HFFc6 (cell line): Measurements from ENCODE around the gene REN. TPM values are rescaled to one million over a fixed set of nuclear protein-coding genes. Genes with fewer than 3 reads are reported as not detected.

ENCODE experiments used
- DNase-seq: peaks from one replicate; pipeline ENCODE4 v3.0.0-alpha.2; 2018
- H3K27ac Mint-ChIP-seq: 2 replicates; pipeline ENCODE4 v1.8.0; 2020; ENCODE audit warnings: mild to moderate bottlenecking, mixed read lengths
- H3K27me3 Mint-ChIP-seq: 2 replicates; pipeline ENCODE4 v1.8.0; 2021; ENCODE audit warnings: mild to moderate bottlenecking, moderate library complexity, mixed read lengths; ENCODE audit not compliant: insufficient read depth
- H3K36me3 Mint-ChIP-seq: 2 replicates; pipeline ENCODE4 v1.8.0; 2021; ENCODE audit warnings: low read depth, mixed read lengths
- H3K4me1 Mint-ChIP-seq: 2 replicates; pipeline ENCODE4 v1.8.0; 2020; ENCODE audit warnings: low read depth, mixed read lengths
- H3K4me3 Mint-ChIP-seq: 2 replicates; pipeline ENCODE4 v1.8.0; 2020; ENCODE audit warnings: mild to moderate bottlenecking, moderate library complexity, mixed read lengths
- H3K9me3 Mint-ChIP-seq: 2 replicates; pipeline ENCODE4 v1.8.0; 2020; ENCODE audit warnings: mild to moderate bottlenecking, mixed read lengths
- CTCF ChIP-seq: fragments of 200-600 bp; sonication (generic); IDR thresholded peaks from 2 replicates; pipeline ENCODE4 v1.5.0; 2021; ENCODE audit warnings: antibody characterized with exemption, mild to moderate bottlenecking
- long read RNA-seq: library from polyadenylated mRNA; unstranded; transcript quantifications from one replicate; pipeline ENCODE4 v2.0.0, GENCODE V29; 2019
- total RNA-seq, 6 experiments: library from RNA; stranded (reverse); fragmentation: NEBNext Ultra II Directional; extraction: Animal tissue kit (Norgen Biotek cat#: 25700); gene quantifications; 2 replicates in 1 of 6; 3 replicates in 5 of 6; pipeline ENCODE4 v1.2.3, GENCODE V29; 2021

Gene REN
- total RNA-seq, result under 1 TPM in 5 of 6 experiments, not detected in 1; 0.17 to 0.39 (median 0.34) TPM
- long read RNA-seq, result 0 reads

- Mint-ChIP-seq H3K27ac (no peak within 1 kb of the TSS), H3K4me3 (no peak within 1 kb of the TSS), H3K27me3 (no peaks in the 10 kb centered on the region; the same call in none of the 2 replicates), H3K9me3 (peaks cover 13% of the 10 kb centered on the region; the same call in 1 of the 2 replicates), H3K4me1 (peaks cover 26% of the 10 kb centered on the region), H3K36me3 (peaks cover 18% of the 10 kb centered on the region; the same call in 1 of the 2 replicates)
- DNase-seq, result no peak
- no peak for TF ChIP-seq CTCF
Observed at GRCh38 chr1:204166219-204166618, at the start of gene REN. Gene REN, minus strand, starts transcription at chr1:204166337. Its CDS starts 44 bp downstream, at chr1:204166293.

- peak; percentile 83 for TF ChIP-seq CTCF
- peak within 1 kb of the TSS; percentile 71 for H3K4me3 Mint-ChIP-seq
- no peaks in the 10 kb centered on the region for H3K36me3 Mint-ChIP-seq
- H3K27me3 Mint-ChIP-seq, result peaks cover 4% of the 10 kb centered on the region
- H3K27ac Mint-ChIP-seq, result no peak within 1 kb of the TSS
- DNase-seq, result peak; percentile 87
- peaks cover 6% of the 10 kb centered on the region for H3K4me1 Mint-ChIP-seq
- H3K9me3 Mint-ChIP-seq, result no peaks in the 10 kb centered on the region
Observed at GRCh38 chr1:204213668-204214662, 47.8 kb upstream of the REN start, which contains the start of gene GOLT1A. Gene GOLT1A, minus strand, starts transcription at chr1:204213988. Its CDS starts 82 bp downstream, at chr1:204213906.

- H3K27ac Mint-ChIP-seq, result no peak overlapping the region
- TF ChIP-seq CTCF, result no peak
- H3K9me3 Mint-ChIP-seq, result no peaks in the 10 kb centered on the region
- no peak overlapping the region for H3K4me3 Mint-ChIP-seq
- no peaks in the 10 kb centered on the region for H3K36me3 Mint-ChIP-seq
- no peak for DNase-seq
- H3K27me3 Mint-ChIP-seq, result peaks cover 2% of the 10 kb centered on the region; the same call in 1 of the 2 replicates
- H3K4me1 Mint-ChIP-seq, result peaks cover 8% of the 10 kb centered on the region
Observed at GRCh38 chr1:204212715-204213114, 46.6 kb upstream of the REN start.

GRCh38 chr1:204211046-204211445 lies 44.9 kb upstream of the REN start:
- Mint-ChIP-seq H3K27ac (no peak overlapping the region), H3K36me3 (no peaks in the 10 kb centered on the region), H3K4me1 (peaks cover 25% of the 10 kb centered on the region), H3K27me3 (peaks cover 2% of the 10 kb centered on the region; the same call in 1 of the 2 replicates), H3K9me3 (no peaks in the 10 kb centered on the region), H3K4me3 (no peak overlapping the region)
- no peak for DNase-seq
- no peak for TF ChIP-seq CTCF

GRCh38 chr1:204207136-204207616 lies 41.0 kb upstream of the REN start:
- peak; percentile 97 for TF ChIP-seq CTCF
- Mint-ChIP-seq H3K9me3 (no peaks in the 10 kb centered on the region), H3K4me3 (peak overlapping the region; percentile 47; the same call in 1 of the 2 replicates), H3K36me3 (no peaks in the 10 kb centered on the region), H3K27ac (no peak overlapping the region), H3K4me1 (peaks cover 40% of the 10 kb centered on the region), H3K27me3 (peaks cover 2% of the 10 kb centered on the region; the same call in 1 of the 2 replicates)
- peak; percentile 16 for DNase-seq
